ENCODE data around the gene ATXN1. TPM values are rescaled to one million over a fixed set of nuclear protein-coding genes. Genes with fewer than 3 reads are reported as not detected.

Gene ATXN1
- total and polyA plus RNA-seq, 2 experiments from 2014 or later: 4.8 to 9.1 TPM

DNA sequence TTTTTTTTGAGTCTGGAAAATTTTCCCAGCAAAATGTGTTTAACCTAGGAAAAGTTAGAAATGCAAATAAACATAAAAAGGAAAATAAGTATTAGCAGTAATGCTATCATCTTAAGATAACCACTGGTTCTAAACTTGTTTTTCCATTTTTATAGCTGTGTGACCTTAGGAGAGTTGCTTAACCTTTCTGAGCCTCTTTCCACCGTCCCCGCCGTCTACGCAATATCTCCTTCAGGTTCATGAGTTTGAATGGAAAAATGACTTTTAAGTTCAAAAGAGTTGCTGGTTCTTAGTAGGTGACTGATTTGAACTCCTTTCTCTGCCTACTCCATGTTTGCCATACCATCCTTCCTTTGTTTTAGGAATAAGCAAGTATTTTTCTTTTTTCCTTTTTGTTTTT is 478.9 kb downstream of the ATXN1 start:
- no peaks in the 10 kb centered on the region for H3K9me3 Mint-ChIP-seq
- H3K36me3 Mint-ChIP-seq (ENCODE audit: low read depth): no peaks in the 10 kb centered on the region
- no peak overlapping the region for H3K4me3 Mint-ChIP-seq
- Histone ChIP-seq H3K36me3 (ENCODE audit: insufficient read depth) (no peaks in the 10 kb centered on the region), H3K4me3 (no peak overlapping the region), H3F3A (replicated peaks; ENCODE audit: low read depth) (no peaks in the 10 kb centered on the region), H2AFZ (no peak overlapping the region), H3K4me2 (no peak overlapping the region), H3K9me2 (ENCODE audit: insufficient read depth) (no peaks in the 10 kb centered on the region), H3K27ac (ENCODE audit: low read depth) (no peak overlapping the region), H3K27me3 (ENCODE audit: insufficient read depth) (no peaks in the 10 kb centered on the region), H3K79me2 (replicated peaks; ENCODE audit: insufficient read depth) (no peaks in the 10 kb centered on the region), H4K20me1 (replicated peaks; ENCODE audit: insufficient read depth) (no peaks in the 10 kb centered on the region), H3K4me1 (ENCODE audit: insufficient read depth) (0 out of 2 replicates have a peak, but pooled peaks cover 4% of the 10 kb centered on the region)
- no peak for TF ChIP-seq CREB1 (CRISPR knock-in tag; IDR thresholded peaks at IDR 0.05; ENCODE audit: low read depth)
- TF ChIP-seq, protein P1, sequence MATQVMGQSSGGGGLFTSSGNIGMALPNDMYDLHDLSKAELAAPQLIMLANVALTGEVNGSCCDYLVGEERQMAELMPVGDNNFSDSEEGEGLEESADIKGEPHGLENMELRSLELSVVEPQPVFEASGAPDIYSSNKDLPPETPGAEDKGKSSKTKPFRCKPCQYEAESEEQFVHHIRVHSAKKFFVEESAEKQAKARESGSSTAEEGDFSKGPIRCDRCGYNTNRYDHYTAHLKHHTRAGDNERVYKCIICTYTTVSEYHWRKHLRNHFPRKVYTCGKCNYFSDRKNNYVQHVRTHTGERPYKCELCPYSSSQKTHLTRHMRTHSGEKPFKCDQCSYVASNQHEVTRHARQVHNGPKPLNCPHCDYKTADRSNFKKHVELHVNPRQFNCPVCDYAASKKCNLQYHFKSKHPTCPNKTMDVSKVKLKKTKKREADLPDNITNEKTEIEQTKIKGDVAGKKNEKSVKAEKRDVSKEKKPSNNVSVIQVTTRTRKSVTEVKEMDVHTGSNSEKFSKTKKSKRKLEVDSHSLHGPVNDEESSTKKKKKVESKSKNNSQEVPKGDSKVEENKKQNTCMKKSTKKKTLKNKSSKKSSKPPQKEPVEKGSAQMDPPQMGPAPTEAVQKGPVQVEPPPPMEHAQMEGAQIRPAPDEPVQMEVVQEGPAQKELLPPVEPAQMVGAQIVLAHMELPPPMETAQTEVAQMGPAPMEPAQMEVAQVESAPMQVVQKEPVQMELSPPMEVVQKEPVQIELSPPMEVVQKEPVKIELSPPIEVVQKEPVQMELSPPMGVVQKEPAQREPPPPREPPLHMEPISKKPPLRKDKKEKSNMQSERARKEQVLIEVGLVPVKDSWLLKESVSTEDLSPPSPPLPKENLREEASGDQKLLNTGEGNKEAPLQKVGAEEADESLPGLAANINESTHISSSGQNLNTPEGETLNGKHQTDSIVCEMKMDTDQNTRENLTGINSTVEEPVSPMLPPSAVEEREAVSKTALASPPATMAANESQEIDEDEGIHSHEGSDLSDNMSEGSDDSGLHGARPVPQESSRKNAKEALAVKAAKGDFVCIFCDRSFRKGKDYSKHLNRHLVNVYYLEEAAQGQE (IDR thresholded peaks at IDR 0.05; ENCODE audit: unreplicated experiment): no peak
- TF ChIP-seq, protein P2, sequence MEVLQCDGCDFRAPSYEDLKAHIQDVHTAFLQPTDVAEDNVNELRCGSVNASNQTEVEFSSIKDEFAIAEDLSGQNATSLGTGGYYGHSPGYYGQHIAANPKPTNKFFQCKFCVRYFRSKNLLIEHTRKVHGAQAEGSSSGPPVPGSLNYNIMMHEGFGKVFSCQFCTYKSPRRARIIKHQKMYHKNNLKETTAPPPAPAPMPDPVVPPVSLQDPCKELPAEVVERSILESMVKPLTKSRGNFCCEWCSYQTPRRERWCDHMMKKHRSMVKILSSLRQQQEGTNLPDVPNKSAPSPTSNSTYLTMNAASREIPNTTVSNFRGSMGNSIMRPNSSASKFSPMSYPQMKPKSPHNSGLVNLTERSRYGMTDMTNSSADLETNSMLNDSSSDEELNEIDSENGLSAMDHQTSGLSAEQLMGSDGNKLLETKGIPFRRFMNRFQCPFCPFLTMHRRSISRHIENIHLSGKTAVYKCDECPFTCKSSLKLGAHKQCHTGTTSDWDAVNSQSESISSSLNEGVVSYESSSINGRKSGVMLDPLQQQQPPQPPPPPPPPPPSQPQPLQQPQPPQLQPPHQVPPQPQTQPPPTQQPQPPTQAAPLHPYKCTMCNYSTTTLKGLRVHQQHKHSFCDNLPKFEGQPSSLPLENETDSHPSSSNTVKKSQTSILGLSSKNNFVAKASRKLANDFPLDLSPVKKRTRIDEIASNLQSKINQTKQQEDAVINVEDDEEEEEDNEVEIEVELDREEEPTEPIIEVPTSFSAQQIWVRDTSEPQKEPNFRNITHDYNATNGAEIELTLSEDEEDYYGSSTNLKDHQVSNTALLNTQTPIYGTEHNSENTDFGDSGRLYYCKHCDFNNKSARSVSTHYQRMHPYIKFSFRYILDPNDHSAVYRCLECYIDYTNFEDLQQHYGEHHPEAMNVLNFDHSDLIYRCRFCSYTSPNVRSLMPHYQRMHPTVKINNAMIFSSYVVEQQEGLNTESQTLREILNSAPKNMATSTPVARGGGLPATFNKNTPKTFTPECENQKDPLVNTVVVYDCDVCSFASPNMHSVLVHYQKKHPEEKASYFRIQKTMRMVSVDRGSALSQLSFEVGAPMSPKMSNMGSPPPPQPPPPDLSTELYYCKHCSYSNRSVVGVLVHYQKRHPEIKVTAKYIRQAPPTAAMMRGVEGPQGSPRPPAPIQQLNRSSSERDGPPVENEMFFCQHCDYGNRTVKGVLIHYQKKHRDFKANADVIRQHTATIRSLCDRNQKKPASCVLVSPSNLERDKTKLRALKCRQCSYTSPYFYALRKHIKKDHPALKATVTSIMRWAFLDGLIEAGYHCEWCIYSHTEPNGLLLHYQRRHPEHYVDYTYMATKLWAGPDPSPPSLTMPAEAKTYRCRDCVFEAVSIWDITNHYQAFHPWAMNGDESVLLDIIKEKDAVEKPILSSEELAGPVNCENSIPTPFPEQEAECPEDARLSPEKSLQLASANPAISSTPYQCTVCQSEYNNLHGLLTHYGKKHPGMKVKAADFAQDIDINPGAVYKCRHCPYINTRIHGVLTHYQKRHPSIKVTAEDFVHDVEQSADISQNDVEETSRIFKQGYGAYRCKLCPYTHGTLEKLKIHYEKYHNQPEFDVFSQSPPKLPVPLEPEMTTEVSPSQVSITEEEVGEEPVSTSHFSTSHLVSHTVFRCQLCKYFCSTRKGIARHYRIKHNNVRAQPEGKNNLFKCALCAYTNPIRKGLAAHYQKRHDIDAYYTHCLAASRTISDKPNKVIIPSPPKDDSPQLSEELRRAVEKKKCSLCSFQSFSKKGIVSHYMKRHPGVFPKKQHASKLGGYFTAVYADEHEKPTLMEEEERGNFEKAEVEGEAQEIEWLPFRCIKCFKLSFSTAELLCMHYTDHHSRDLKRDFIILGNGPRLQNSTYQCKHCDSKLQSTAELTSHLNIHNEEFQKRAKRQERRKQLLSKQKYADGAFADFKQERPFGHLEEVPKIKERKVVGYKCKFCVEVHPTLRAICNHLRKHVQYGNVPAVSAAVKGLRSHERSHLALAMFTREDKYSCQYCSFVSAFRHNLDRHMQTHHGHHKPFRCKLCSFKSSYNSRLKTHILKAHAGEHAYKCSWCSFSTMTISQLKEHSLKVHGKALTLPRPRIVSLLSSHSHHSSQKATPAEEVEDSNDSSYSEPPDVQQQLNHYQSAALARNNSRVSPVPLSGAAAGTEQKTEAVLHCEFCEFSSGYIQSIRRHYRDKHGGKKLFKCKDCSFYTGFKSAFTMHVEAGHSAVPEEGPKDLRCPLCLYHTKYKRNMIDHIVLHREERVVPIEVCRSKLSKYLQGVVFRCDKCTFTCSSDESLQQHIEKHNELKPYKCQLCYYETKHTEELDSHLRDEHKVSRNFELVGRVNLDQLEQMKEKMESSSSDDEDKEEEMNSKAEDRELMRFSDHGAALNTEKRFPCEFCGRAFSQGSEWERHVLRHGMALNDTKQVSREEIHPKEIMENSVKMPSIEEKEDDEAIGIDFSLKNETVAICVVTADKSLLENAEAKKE (CRISPR knock-in tag; IDR thresholded peaks at IDR 0.05): no peak
- TF ChIP-seq, protein P3, sequence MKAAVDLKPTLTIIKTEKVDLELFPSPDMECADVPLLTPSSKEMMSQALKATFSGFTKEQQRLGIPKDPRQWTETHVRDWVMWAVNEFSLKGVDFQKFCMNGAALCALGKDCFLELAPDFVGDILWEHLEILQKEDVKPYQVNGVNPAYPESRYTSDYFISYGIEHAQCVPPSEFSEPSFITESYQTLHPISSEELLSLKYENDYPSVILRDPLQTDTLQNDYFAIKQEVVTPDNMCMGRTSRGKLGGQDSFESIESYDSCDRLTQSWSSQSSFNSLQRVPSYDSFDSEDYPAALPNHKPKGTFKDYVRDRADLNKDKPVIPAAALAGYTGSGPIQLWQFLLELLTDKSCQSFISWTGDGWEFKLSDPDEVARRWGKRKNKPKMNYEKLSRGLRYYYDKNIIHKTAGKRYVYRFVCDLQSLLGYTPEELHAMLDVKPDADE (IDR thresholded peaks at IDR 0.05): no peak
- no peak for TF ChIP-seq NANOG (IDR thresholded peaks at IDR 0.05; ENCODE audit: borderline replicate concordance)
- TF ChIP-seq JUNB (IDR thresholded peaks at IDR 0.05; ENCODE audit: unreplicated experiment): no peak
- no peak for TF ChIP-seq ZNF114 (CRISPR knock-in tag; IDR thresholded peaks at IDR 0.05)
- TF ChIP-seq, protein P4, sequence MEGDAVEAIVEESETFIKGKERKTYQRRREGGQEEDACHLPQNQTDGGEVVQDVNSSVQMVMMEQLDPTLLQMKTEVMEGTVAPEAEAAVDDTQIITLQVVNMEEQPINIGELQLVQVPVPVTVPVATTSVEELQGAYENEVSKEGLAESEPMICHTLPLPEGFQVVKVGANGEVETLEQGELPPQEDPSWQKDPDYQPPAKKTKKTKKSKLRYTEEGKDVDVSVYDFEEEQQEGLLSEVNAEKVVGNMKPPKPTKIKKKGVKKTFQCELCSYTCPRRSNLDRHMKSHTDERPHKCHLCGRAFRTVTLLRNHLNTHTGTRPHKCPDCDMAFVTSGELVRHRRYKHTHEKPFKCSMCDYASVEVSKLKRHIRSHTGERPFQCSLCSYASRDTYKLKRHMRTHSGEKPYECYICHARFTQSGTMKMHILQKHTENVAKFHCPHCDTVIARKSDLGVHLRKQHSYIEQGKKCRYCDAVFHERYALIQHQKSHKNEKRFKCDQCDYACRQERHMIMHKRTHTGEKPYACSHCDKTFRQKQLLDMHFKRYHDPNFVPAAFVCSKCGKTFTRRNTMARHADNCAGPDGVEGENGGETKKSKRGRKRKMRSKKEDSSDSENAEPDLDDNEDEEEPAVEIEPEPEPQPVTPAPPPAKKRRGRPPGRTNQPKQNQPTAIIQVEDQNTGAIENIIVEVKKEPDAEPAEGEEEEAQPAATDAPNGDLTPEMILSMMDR (conservative IDR thresholded peaks at IDR 0.05; ENCODE audit: low read depth in 2 of 2): no peak
- TF ChIP-seq POLR2AphosphoS5 (IDR thresholded peaks at IDR 0.05; ENCODE audit: low read depth): no peak
- TF ChIP-seq EZH2 (IDR thresholded peaks at IDR 0.05; ENCODE audit: low read depth, unreplicated experiment): no peak
- no peak for TF ChIP-seq ZNF331 (CRISPR knock-in tag; IDR thresholded peaks at IDR 0.05; ENCODE audit: low read depth)
- no peak for TF ChIP-seq STAT1 (IDR thresholded peaks at IDR 0.05; ENCODE audit: unreplicated experiment)
- TF ChIP-seq EZH2phosphoT487 (IDR thresholded peaks at IDR 0.05; ENCODE audit: unreplicated experiment): no peak
- peaks cover 18% of the 10 kb centered on the region for H3K27me3 Mint-ChIP-seq (ENCODE audit: insufficient read depth, low read depth, poor library complexity)
- ATAC-seq (no peak), DNase-seq (ENCODE audit: low spot score) (no peak)
- peaks cover 5% of the 10 kb centered on the region for H3K4me1 Mint-ChIP-seq
- no peak overlapping the region for H3K27ac Mint-ChIP-seq

Measured in GM23338 (cell line).